Thyroid gland (tissue), 4 donors: Measurements from ENCODE around the gene SAMD11. TPM values are rescaled to one million over a fixed set of nuclear protein-coding genes. Genes with fewer than 3 reads are reported as not detected.

ENCODE experiments used
- DNase-seq, 2 donors: peaks; one replicate each; pipeline ENCODE4 v3.0.0-alpha.2; 2019
- H3K27ac ChIP-seq, 3 donors: fragments of 200-600 bp; sonication (generic); 1 replicate in 2 of 3; 2 replicates in 1 of 3; pipeline ENCODE4 v1.5.1; 2016 to 2019; ENCODE audit warnings: mild to moderate bottlenecking in 1 of 3, moderate library complexity in 1 of 3
- H3K27me3 ChIP-seq: fragments of 200-600 bp; sonication (generic); one replicate; pipeline ENCODE4 v1.5.1; 2019
- H3K36me3 ChIP-seq, 2 donors: fragments of 200-600 bp; sonication (generic); one replicate each; pipeline ENCODE4 v1.5.1; 2016 to 2019
- H3K4me1 ChIP-seq, 2 donors: fragments of 200-600 bp; sonication (generic); one replicate each; pipeline ENCODE4 v1.5.1; 2017 to 2019
- H3K4me3 ChIP-seq, 3 donors: fragments of 200-600 bp; sonication (generic); replicated peaks in 1 of 3; 1 replicate in 2 of 3; 2 replicates in 1 of 3; pipeline ENCODE4 v1.5.1; 2016; ENCODE audit warnings: mild to moderate bottlenecking in 1 of 3
- H3K9me3 ChIP-seq: fragments of 200-600 bp; sonication (generic); one replicate; pipeline ENCODE4 v1.5.1; 2017
- CTCF ChIP-seq, 6 experiments: fragments of 200-600 bp in 3 of 6; fragments of 450-650 bp in 3 of 6; sonication (generic) in 3 of 6; IDR thresholded peaks; one replicate each; pipeline ENCODE4 v1.5.1; 2016 to 2019; ENCODE audit warnings: antibody characterized with exemption in 6 of 6, mild to moderate bottlenecking in 2 of 6, inconsistent platforms in 1 of 6, moderate library complexity in 1 of 6
- POLR2A ChIP-seq, 2 donors: fragments of 450-650 bp; IDR thresholded peaks; one replicate each; pipeline ENCODE4 v1.6.1; 2017; ENCODE audit warnings: antibody characterized with exemption in 2 of 2, mild to moderate bottlenecking in 2 of 2, moderate library complexity in 1 of 2
- WGBS, 2 donors: methylation state at CpG; one replicate each; pipeline ENCODE4 v1.1.5; 2017; 5-methylcytosine and 5-hydroxymethylcytosine counted together
- intact Hi-C: fragments of 100-400 bp; cut with DNase I; formaldehyde crosslinking; loops from one replicate; pipeline ENCODE4 v1.15.1; 2023
- total RNA-seq, 4 donors: library from RNA; depleted of rRNA; stranded (reverse); fragments of >200 nt; gene quantifications; one replicate each; pipeline ENCODE4 v1.2.3, GENCODE V29; 2016

The SAMD11 gene
- total RNA-seq, 4 donors from 2014 or later: 4.1 to 11.2 (median 6.3) TPM

GRCh38 chr1:966135-966703 is 42.5 kb downstream of the SAMD11 start, which contains the start of gene PLEKHN1:
PLEKHN1 (plus strand) TSS chr1:966482; CDS start chr1:966532, 50 bp downstream.
- Histone ChIP-seq H3K27me3 (peaks cover 4% of the 10 kb centered on the region), H3K4me1 (peaks cover 8 to 25% of the 10 kb centered on the region in 2 donors), H3K9me3 (no peaks in the 10 kb centered on the region), H3K36me3 (no peaks in the 10 kb centered on the region), H3K27ac (peak within 1 kb of the TSS in 2 of 3 donors; percentile 6 to 55), H3K4me3 (peak within 1 kb of the TSS; percentile 4 to 58 (median 36))
- WGBS, 2 donors: 21% methylated on average over 10 of the region's 31 CpGs; no CpG with 5 or more reads in 1 of the 2 donors
- intact Hi-C loops: no loop called here
- DNase-seq: peak; percentile 40 to 46
- no peak for TF ChIP-seq CTCF (IDR thresholded peaks at IDR 0.05)
- TF ChIP-seq POLR2A (IDR thresholded peaks at IDR 0.05): no peak

GRCh38 chr1:966704-967300 is 43.1 kb downstream of the SAMD11 start:
- TF ChIP-seq POLR2A (IDR thresholded peaks at IDR 0.05): peak in 1 of 2 donors; percentile 21
- no peak for TF ChIP-seq CTCF (IDR thresholded peaks at IDR 0.05)
- Histone ChIP-seq H3K4me3 (peak overlapping the region; percentile 4 to 58 (median 36)), H3K9me3 (no peaks in the 10 kb centered on the region), H3K36me3 (no peaks in the 10 kb centered on the region), H3K27me3 (peaks cover 6% of the 10 kb centered on the region), H3K4me1 (peaks cover 8 to 22% of the 10 kb centered on the region in 2 donors), H3K27ac (peak overlapping the region in 2 of 3 donors; percentile 6 to 55)
- DNase-seq: peak; percentile 60 to 64
- intact Hi-C loops: no loop called here
- 1 to 7% methylated on average over 6 to 23 of the region's 60 CpGs for WGBS, 2 donors

- intact Hi-C loops: no loop called here
- DNase-seq: no peak
- Histone ChIP-seq H3K36me3 (no peaks in the 10 kb centered on the region), H3K4me3 (no peak overlapping the region), H3K4me1 (peaks cover 8 to 23% of the 10 kb centered on the region in 2 donors), H3K27me3 (peaks cover 6% of the 10 kb centered on the region), H3K27ac (no peak overlapping the region), H3K9me3 (no peaks in the 10 kb centered on the region)
- TF ChIP-seq CTCF (IDR thresholded peaks at IDR 0.05) (no peak), POLR2A (IDR thresholded peaks at IDR 0.05) (no peak)
- 55 to 79% methylated on average over 7 to 21 of the region's 23 CpGs for WGBS, 2 donors
Measured at GRCh38 chr1:967466-968343, 44.0 kb downstream of the SAMD11 start.

- Histone ChIP-seq H3K9me3 (no peaks in the 10 kb centered on the region), H3K4me1 (peaks cover 12 to 33% of the 10 kb centered on the region in 2 donors), H3K27ac (no peak overlapping the region), H3K36me3 (no peaks in the 10 kb centered on the region), H3K27me3 (peaks cover 6% of the 10 kb centered on the region), H3K4me3 (no peak overlapping the region)
- intact Hi-C loops: no loop called here
- TF ChIP-seq POLR2A (IDR thresholded peaks at IDR 0.05) (no peak), CTCF (IDR thresholded peaks at IDR 0.05) (no peak)
- WGBS, 2 donors: 84 to 85% methylated on average over 15 of the region's 15 CpGs
- no peak for DNase-seq
Measured at GRCh38 chr1:969260-969855, 45.6 kb downstream of the SAMD11 start.
